GM20431 (cell line): ENCODE results near the gene SPRR4.

ENCODE experiments used
- in situ Hi-C: fragments of 300-500 bp; cut with MseI, MboI; formaldehyde crosslinking; loops from one replicate; pipeline ENCODE4 v1.15.0; 2020; ENCODE audit warnings: low sequenced_read_pairs; ENCODE audit not compliant: unreplicated experiment

The SPRR4 gene

GRCh38 chr1:152964536-152964935 lies 5.9 kb upstream of the SPRR4 start:
- in situ Hi-C loops: no loop called here

- in situ Hi-C loops: no loop called here
These were observed 4.6 kb upstream of the SPRR4 start for GRCh38 chr1:152965853-152966252.

DNA sequence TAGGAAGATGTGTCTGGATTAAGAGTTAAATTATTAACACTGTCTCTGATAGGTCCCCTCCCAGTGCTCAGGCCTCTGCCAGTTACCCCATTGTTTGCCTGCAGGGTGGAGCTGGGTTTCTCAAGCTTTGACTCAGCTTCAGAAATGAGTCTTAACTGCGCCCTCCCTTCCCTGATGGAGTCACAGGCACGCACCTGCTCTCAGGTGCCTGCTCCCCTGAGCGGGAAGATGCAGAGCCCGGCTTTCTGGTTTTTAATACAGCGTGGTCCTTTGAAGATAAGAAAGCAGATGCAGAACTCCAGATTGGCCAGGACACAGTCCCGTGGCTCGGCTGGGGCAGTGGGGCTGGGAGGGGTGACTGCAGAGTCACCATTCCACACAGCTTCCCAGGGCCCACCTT lies 3.2 kb upstream of the SPRR4 start:
- in situ Hi-C loops: no loop called here

GRCh38 chr1:152968248-152968647 lies 2.2 kb upstream of the SPRR4 start:
- in situ Hi-C loops: no loop called here

DNA sequence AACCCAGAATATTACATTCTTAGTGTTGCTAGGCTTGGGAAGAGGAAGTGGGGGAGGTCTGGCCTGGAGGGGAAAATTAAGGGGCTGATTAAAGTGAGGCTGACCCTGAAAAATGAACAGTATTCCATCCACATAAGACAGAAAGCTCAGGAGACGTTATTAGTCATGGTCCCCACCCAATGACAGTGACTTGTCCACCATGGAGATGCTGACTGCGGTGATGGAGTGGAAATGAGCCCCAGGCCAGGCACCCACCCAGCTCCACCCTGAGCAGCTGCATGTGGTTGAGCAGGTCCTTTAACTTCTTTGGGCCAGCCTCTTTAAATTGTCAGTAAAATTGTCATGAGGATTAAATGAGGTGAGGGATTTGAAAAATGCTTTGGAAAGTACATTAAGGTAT lies 1.4 kb upstream of the SPRR4 start:
- in situ Hi-C loops: no loop called here

- in situ Hi-C loops: no loop called here
These were observed 1.9 kb downstream of the SPRR4 start for GRCh38 chr1:152972196-152972886.

GRCh38 chr1:152976688-152977087 lies 6.2 kb downstream of the SPRR4 start:
- in situ Hi-C loops: no loop called here

DNA sequence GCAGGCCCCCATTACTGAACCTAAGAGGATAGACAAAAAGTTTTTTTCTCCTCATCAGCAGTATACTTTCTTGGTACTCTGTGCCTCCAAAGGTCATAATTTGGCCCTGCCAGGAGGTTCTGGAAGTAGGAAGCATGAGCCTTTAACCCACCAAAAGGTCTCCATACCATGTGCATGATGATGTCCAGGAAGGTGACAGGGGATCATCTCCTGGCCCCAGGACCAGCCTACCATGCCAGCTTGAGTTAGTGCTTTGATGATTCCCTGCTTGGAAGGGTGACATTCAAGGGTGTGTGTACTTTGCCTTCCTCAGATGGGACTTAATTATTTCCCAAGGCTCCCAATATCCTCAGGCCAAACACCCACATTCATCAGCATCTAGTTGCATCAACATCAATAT lies 7.2 kb downstream of the SPRR4 start:
- in situ Hi-C loops: no loop called here

DNA sequence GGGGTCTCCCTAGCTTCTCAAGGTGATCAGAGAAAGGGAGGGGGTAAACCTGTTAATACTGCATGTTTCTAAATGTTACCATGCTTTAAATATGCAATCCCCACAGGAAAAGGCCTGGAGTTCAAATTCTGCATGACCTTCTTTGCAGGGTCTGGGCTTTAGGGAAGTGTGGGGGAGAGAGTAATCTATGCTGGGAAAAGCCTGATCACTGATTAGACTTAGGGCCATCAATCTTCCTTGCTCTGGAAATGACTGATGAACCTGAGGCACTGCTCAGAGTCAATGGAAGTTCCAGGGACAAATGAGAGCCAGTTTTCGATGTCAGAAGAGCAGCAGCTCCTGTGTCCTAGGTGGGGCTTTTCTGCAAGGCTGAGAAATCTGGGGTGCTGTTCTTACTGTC lies 10.2 kb downstream of the SPRR4 start:
- in situ Hi-C loops: no loop called here

- in situ Hi-C loops: no loop called here
These were observed 10.9 kb downstream of the SPRR4 start for GRCh38 chr1:152981146-152981871.

DNA sequence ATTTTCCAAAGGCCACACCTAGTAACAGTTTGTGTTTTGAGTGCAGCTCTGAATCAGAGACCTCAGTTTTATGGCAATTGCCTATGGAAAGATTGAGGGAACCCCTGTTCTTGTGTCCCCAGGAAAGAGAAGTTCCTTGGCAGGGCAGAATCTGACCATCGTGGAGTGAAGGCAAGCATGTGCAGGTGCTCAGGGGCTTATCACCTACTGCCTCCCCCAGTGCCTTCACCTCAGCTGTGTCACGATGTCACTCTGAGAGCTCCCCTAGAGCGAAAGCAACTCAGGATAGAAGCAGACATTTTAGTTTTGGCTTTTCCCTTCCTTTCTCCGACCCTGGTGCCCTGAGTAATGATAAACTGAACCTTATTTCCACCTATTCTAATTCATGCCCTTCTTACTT lies 11.6 kb downstream of the SPRR4 start:
- in situ Hi-C loops: no loop called here

DNA sequence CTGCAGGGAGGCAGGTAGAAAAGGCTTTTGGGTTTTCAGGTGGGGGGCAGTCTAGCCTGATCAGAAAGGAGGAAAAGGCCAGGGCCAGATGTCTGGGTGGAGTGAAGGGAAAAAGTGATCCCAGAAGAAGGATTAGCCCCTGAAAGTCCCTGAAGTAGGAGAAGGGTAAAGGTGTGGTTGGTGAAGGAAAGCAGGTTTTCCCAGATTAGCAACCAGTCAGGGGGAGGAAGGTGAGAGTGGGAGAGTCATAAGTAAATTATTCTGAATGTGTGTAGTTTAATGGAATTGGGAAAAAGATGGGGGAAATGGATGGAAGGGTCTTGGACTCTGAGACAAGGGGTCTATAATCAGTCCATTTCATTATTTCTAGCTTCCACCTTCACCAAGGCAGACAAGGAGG lies 12.8 kb downstream of the SPRR4 start:
- in situ Hi-C loops: no loop called here

- in situ Hi-C loops: no loop called here
These were observed 13.3 kb downstream of the SPRR4 start, which contains the start of gene SPRR1A for GRCh38 chr1:152983743-152984142. Gene SPRR1A, plus strand, starts transcription at chr1:152984081. Its CDS starts 1,150 bp downstream, at chr1:152985231.

DNA sequence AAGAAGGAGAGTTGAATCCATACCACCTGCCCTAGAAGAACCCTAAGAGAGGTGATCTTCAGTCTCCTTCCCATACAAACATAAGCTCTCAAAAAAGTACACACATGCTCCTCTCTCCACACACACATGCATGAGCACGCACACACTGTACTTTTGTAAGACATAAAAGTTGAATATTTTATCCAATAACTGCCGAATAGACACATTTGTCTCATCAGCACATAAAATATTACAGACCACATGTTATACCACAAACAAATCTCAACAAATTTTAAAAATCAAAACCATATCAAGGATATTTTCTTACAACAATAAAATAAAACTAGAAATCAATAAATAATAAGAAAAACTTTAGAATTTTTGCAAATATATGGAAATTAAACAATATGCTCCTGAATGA lies 16.1 kb downstream of the SPRR4 start:
- in situ Hi-C loops: no loop called here

DNA sequence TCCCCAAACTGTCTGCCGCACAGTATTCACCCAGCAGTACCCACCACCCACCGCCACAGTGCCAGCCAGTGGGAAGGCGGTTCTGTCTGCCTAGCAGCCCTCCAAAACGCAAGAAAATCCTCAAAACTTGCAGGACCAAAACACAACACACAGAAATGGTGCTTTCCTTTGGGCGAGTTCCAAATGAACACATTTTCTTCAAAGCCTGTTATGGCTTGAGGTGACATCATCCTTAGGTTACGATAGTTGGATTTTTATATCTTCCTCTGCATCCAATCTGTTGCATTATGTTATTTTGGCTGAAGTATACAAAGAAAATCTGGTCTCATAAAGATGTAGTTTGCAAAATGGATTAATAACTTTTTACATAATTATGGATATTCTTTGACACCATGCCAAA lies 22.7 kb downstream of the SPRR4 start:
- in situ Hi-C loops: no loop called here

GRCh38 chr1:152995842-152996241 lies 25.4 kb downstream of the SPRR4 start:
- in situ Hi-C loops: no loop called here

GRCh38 chr1:152996633-152997400 lies 26.4 kb downstream of the SPRR4 start:
- in situ Hi-C loops: no loop called here

GRCh38 chr1:152997901-152998300 lies 27.5 kb downstream of the SPRR4 start:
- in situ Hi-C loops: no loop called here

GRCh38 chr1:152998476-152998875 lies 28.0 kb downstream of the SPRR4 start:
- in situ Hi-C loops: no loop called here

- in situ Hi-C loops: no loop called here
These were observed 29.4 kb downstream of the SPRR4 start for GRCh38 chr1:152999818-153000217.

- in situ Hi-C loops: no loop called here
These were observed 29.8 kb downstream of the SPRR4 start for GRCh38 chr1:153000294-153000693.
